Neural crest cell (in vitro differentiated cells): ENCODE data around the gene LRFN5. TPM values are rescaled to one million over a fixed set of nuclear protein-coding genes. Genes with fewer than 3 reads are reported as not detected.
A peak's percentile ranks its signal among the peaks of the same experiment; 100 is the strongest.

ENCODE experiments used
- DNase-seq: peaks from one replicate; pipeline ENCODE4 v3.0.0; 2021; ENCODE audit warnings: low read depth, mixed read lengths, low spot score
- H3K27ac Mint-ChIP-seq: one replicate; pipeline ENCODE4 v1.8.0; 2021; ENCODE audit warnings: mild to moderate bottlenecking, mixed read lengths; ENCODE audit not compliant: unreplicated experiment
- H3K27me3 Mint-ChIP-seq: 2 replicates; pipeline ENCODE4 v1.8.0; 2021; ENCODE audit warnings: low read depth, mild to moderate bottlenecking, mixed read lengths
- H3K36me3 Mint-ChIP-seq: 2 replicates; pipeline ENCODE4 v1.8.0; 2021; ENCODE audit warnings: low read depth, mild to moderate bottlenecking, mixed read lengths
- H3K4me1 Mint-ChIP-seq: 2 replicates; pipeline ENCODE4 v1.8.0; 2021; ENCODE audit warnings: mixed read lengths
- H3K4me3 Mint-ChIP-seq: one replicate; pipeline ENCODE4 v1.8.0; 2021; ENCODE audit warnings: mild to moderate bottlenecking, mixed read lengths
- H3K9me3 Mint-ChIP-seq: 2 replicates; pipeline ENCODE4 v1.8.0; 2021; ENCODE audit warnings: mixed read lengths
- total RNA-seq: library from RNA; stranded (reverse); gene quantifications from 2 replicates; pipeline ENCODE4 v1.2.1, GENCODE V29; 2021
- TF ChIP-seq, protein P1 (sequence below): fragments of 200-600 bp; sonication (generic); conservative IDR thresholded peaks from 2 replicates; pipeline ENCODE4 v1.5.0; 2021; ENCODE audit warnings: antibody characterized with exemption, mild to moderate bottlenecking

Gene LRFN5
- total RNA-seq, 1 donor from 2014 or later: 1.3 TPM

DNA sequence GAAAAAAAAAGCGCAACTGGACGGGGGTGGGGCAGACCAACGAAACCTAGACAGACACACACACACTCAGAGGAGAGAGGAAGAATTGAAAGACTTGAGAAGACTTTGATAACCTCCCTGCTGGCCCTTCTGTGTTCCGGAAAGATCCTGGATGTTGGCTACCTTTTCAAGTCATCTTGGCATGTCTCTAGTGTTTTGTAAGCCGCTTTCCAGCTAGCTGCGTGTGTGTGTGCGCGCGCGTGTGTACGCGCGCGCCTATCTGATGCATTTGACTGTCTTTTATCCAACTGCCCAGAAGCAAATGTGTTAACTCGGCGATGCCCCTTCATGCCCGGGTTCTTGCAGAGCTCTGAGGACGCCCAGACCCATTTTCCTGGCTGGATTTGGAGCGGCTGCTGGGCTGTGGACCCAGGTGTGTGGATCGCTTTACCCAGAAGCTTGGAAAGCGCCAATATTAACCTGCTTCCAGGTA is 664 bp downstream of the LRFN5 start:
- DNase-seq: no peak
- Mint-ChIP-seq H3K36me3 (no peaks in the 10 kb centered on the region), H3K27me3 (peaks cover 78% of the 10 kb centered on the region), H3K4me3 (peak overlapping the region; percentile 91), H3K4me1 (peaks cover 67% of the 10 kb centered on the region), H3K9me3 (no peaks in the 10 kb centered on the region), H3K27ac (no peak overlapping the region)
- TF ChIP-seq, protein P1, sequence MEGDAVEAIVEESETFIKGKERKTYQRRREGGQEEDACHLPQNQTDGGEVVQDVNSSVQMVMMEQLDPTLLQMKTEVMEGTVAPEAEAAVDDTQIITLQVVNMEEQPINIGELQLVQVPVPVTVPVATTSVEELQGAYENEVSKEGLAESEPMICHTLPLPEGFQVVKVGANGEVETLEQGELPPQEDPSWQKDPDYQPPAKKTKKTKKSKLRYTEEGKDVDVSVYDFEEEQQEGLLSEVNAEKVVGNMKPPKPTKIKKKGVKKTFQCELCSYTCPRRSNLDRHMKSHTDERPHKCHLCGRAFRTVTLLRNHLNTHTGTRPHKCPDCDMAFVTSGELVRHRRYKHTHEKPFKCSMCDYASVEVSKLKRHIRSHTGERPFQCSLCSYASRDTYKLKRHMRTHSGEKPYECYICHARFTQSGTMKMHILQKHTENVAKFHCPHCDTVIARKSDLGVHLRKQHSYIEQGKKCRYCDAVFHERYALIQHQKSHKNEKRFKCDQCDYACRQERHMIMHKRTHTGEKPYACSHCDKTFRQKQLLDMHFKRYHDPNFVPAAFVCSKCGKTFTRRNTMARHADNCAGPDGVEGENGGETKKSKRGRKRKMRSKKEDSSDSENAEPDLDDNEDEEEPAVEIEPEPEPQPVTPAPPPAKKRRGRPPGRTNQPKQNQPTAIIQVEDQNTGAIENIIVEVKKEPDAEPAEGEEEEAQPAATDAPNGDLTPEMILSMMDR: no peak

DNA sequence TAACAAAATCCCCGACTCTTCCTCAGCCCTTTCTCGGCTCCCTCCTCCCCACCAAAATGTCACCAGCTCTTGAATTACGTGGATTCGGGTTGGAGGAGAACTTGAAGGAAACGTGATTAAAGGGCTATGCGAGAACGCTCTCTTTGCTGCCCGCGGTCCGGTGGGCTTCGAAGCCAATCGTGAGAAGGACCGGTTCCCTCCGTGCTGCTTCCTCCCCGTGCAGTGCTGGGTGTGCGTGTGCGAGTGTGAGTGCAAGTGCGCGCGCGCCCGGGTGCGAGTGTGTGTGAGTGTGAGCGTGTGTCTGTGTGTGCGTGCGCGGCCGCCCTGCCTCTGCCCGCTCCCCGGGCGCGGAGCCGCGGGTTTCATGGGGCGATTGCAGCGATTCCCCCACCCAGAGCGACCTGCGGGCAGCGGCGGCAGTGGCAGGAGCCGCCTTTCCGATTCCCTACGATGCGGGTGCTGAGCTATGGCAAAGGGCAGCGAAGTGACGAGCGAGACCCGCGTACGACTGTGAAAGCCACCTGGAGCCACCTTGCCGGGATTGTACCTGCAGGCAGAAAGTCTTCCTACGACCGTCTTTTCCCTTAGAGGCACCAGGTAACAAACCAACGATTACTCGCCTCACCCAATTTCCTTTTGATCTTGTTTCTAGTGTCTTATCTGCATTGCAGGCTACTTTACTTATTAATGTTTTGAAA is 1.4 kb downstream of the LRFN5 start:
- H3K36me3 Mint-ChIP-seq: no peaks in the 10 kb centered on the region
- H3K9me3 Mint-ChIP-seq: no peaks in the 10 kb centered on the region
- TF ChIP-seq, protein P1: no peak
- H3K27me3 Mint-ChIP-seq: peaks cover 83% of the 10 kb centered on the region
- H3K27ac Mint-ChIP-seq: peak overlapping the region; percentile 44
- H3K4me1 Mint-ChIP-seq: peaks cover 59% of the 10 kb centered on the region
- H3K4me3 Mint-ChIP-seq: peak overlapping the region; percentile 91
- no peak for DNase-seq

DNA sequence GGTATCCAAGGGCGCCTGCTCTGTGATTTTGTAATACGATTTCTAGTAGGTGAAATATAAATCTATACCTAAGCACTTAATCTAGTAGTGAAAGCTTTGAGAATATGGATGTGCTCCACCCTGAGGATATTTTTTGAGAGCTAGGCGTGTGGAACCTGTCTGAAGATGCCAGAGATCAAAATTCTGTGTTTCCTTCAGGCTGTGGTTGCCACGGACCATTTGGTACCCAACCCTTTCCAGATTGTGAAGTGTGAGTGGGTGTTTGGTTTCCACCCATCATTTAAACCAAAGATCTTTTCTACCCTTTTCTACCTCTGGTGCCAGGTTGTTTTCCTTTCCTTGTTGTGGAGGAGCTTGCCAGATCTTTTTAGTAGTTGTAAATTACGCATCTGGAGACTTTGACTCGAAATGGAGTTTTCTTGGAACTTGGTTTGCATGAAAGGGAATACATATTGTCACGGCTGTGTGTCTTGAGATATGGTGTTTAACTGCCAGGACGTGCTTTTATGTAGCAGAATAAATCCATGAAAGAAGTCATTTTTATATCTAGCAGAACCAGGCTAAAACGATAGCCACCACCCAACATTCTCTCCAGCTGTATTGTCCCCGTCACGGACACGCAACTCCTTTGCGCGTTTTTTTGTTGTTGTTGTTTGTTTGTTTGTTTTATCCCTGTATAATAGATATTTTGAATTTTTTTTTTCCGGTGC is 2.2 kb downstream of the LRFN5 start:
- Mint-ChIP-seq H3K9me3 (no peaks in the 10 kb centered on the region), H3K27ac (no peak overlapping the region), H3K36me3 (no peaks in the 10 kb centered on the region), H3K4me1 (peaks cover 59% of the 10 kb centered on the region), H3K27me3 (peaks cover 84% of the 10 kb centered on the region), H3K4me3 (peak overlapping the region; percentile 91)
- TF ChIP-seq, protein P1: no peak
- no peak for DNase-seq

DNA sequence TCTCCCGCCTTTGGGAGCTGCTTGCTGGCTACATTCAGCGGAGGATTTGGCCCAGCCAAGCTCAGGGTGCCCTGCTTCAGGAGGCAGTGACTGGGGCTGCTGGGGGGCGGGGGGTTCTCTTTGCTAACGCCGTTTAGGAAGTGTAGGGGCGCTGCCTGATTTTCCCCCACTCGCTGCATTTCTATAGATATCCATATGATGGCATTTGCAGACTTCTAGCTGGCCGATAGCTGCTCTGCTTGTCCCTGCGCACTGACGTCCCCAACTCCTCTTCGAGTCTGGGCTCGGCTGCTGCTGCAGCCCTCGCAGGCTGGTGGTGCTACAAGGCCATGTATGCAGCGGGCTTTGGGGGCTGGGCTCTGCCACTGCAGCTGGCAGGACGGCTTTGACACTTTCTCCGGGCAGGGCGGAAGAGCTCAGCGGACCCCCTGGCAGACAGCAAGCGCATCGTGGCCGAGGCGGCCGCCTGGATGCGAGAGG is 3.1 kb downstream of the LRFN5 start:
- TF ChIP-seq, protein P1: peak; percentile 44
- peaks cover 52% of the 10 kb centered on the region for H3K4me1 Mint-ChIP-seq
- no peaks in the 10 kb centered on the region for H3K9me3 Mint-ChIP-seq
- peak overlapping the region; percentile 91 for H3K4me3 Mint-ChIP-seq
- no peaks in the 10 kb centered on the region for H3K36me3 Mint-ChIP-seq
- DNase-seq: peak; percentile 46
- peaks cover 77% of the 10 kb centered on the region for H3K27me3 Mint-ChIP-seq
- no peak overlapping the region for H3K27ac Mint-ChIP-seq

DNA sequence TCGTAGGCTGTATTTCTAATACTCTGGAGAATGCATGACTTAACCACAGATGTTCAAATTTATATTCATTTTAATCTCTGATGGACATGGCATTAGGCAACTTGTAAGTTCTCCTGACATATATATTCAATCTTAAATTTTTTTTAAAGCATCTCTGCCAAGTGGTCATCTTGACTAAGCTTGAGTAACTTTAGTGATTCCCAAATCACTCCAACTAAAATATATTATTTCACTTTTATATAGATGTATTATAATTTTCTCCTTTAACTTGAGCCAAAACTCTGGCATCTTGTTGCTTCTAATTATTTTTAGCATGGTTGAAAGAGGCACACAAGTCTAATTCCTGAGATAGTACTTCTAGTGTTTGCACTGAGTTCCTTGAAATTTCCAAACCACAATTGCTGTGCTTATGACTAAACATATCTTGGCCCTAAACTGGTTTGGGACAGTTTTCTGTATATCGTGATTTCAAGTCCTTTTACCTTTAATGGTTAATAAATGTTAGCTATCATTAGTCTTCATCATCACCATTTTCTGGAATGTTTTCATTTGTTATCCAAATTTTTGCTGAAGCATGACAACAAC is 8.4 kb downstream of the LRFN5 start:
- H3K36me3 Mint-ChIP-seq: no peaks in the 10 kb centered on the region
- TF ChIP-seq, protein P1: no peak
- peaks cover 3% of the 10 kb centered on the region for H3K4me1 Mint-ChIP-seq
- H3K4me3 Mint-ChIP-seq: no peak overlapping the region
- DNase-seq: no peak
- H3K27me3 Mint-ChIP-seq: peaks cover 34% of the 10 kb centered on the region
- no peaks in the 10 kb centered on the region for H3K9me3 Mint-ChIP-seq
- no peak overlapping the region for H3K27ac Mint-ChIP-seq
